SK-N-SH treated with all-trans-retinoic acid at 6 μM for 48 hours (cell line): ENCODE measurements around the gene FAM174C.

Source experiments
- ATAC-seq: fragments of 200-7000 bp; cut with Tn5 transposase; 3 replicates; pipeline ENCODE4 v1.9.1; 2020; ENCODE audit warnings: mild to moderate bottlenecking, moderate library complexity
- ARNTL ChIP-seq: fragments of 450-650 bp; formaldehyde crosslinking; IDR thresholded peaks from 2 replicates; pipeline ENCODE4 v1.5.0; 2020; ENCODE audit warnings: low read depth, mild to moderate bottlenecking, moderate library complexity, borderline replicate concordance
- CREB5 ChIP-seq: fragments of 250-450 bp; sonication (Bioruptor Pico); IDR thresholded peaks from 2 replicates; pipeline ENCODE4 v1.5.1; 2020; ENCODE audit warnings: low read depth, mild to moderate bottlenecking, moderate library complexity
- CSRNP3 ChIP-seq: fragments of 250-450 bp; sonication (Bioruptor Pico); IDR thresholded peaks from 2 replicates; pipeline ENCODE4 v1.5.1; 2021; ENCODE audit warnings: mild to moderate bottlenecking, moderate library complexity
- ESRRG ChIP-seq: fragments of 250-450 bp; sonication (Bioruptor Pico); IDR thresholded peaks from 2 replicates; pipeline ENCODE4 v1.6.1; 2021; ENCODE audit warnings: mild to moderate bottlenecking
- GLIS3 ChIP-seq: fragments of 250-450 bp; sonication (Bioruptor Pico); IDR thresholded peaks from 2 replicates; pipeline ENCODE4 v1.5.0; 2020; ENCODE audit warnings: mild to moderate bottlenecking, moderate library complexity
- ISL1 ChIP-seq: fragments of 250-450 bp; sonication (Bioruptor Pico); IDR thresholded peaks from 2 replicates; pipeline ENCODE4 v2.1.2; 2022; ENCODE audit warnings: mild to moderate bottlenecking, moderate library complexity
- OSR1 ChIP-seq: fragments of 250-450 bp; sonication (Bioruptor Pico); IDR thresholded peaks from 2 replicates; pipeline ENCODE4 v1.8.0; 2022; ENCODE audit warnings: moderate library complexity, mild to moderate bottlenecking, inconsistent platforms
- PATZ1 ChIP-seq: fragments of 250-450 bp; sonication (Bioruptor Pico); IDR thresholded peaks from 2 replicates; pipeline ENCODE4 v1.8.0; 2020; ENCODE audit warnings: mild to moderate bottlenecking, moderate library complexity, borderline replicate concordance
- RARB ChIP-seq: fragments of 250-450 bp; sonication (Bioruptor Pico); IDR thresholded peaks from 2 replicates; pipeline ENCODE4 v1.8.0; 2021; ENCODE audit warnings: mild to moderate bottlenecking, moderate library complexity
- SNAI2 ChIP-seq: fragments of 250-450 bp; sonication (Bioruptor Pico); IDR thresholded peaks from 2 replicates; pipeline ENCODE4 v1.5.0; 2020; ENCODE audit warnings: mild to moderate bottlenecking, moderate library complexity
- TCF4 ChIP-seq: fragments of 250-450 bp; sonication (Bioruptor Pico); IDR thresholded peaks from 2 replicates; pipeline ENCODE4 v1.8.0; 2021; ENCODE audit warnings: mild to moderate bottlenecking, moderate library complexity, borderline replicate concordance
- TOX ChIP-seq: fragments of 250-450 bp; sonication (Bioruptor Pico); IDR thresholded peaks from 2 replicates; pipeline ENCODE4 v1.8.0; 2021; ENCODE audit warnings: mild to moderate bottlenecking, moderate library complexity, borderline replicate concordance
- TSHZ2 ChIP-seq: fragments of 250-450 bp; sonication (Bioruptor Pico); IDR thresholded peaks from 2 replicates; pipeline ENCODE4 v1.5.0; 2020; ENCODE audit warnings: mild to moderate bottlenecking, moderate library complexity
- ZC3H10 ChIP-seq: fragments of 250-450 bp; sonication (Bioruptor Pico); IDR thresholded peaks from 2 replicates; pipeline ENCODE4 v1.5.1; 2021; ENCODE audit warnings: mild to moderate bottlenecking, moderate library complexity
- ZFP3 ChIP-seq: fragments of 250-450 bp; sonication (Bioruptor Pico); IDR thresholded peaks from 2 replicates; pipeline ENCODE4 v1.5.0; 2020; ENCODE audit warnings: mild to moderate bottlenecking, moderate library complexity
- ZFP30 ChIP-seq: fragments of 450-650 bp; formaldehyde crosslinking; IDR thresholded peaks from 2 replicates; pipeline ENCODE4 v1.5.0; 2022; ENCODE audit warnings: mild to moderate bottlenecking, moderate library complexity
- ZNF565 ChIP-seq: fragments of 450-650 bp; formaldehyde crosslinking; conservative IDR thresholded peaks from 2 replicates; pipeline ENCODE4 v1.5.0; 2020; ENCODE audit warnings: low read depth, mild to moderate bottlenecking, moderate library complexity
- ZNF70 ChIP-seq: fragments of 450-650 bp; formaldehyde crosslinking; IDR thresholded peaks from 2 replicates; pipeline ENCODE4 v1.5.0; 2020; ENCODE audit warnings: mild to moderate bottlenecking, moderate library complexity

The FAM174C gene

GRCh38 chr19:1251330-1252220 lies 23.8 kb upstream of the FAM174C start:
- peak; percentile 0; the same call in 1 of the 3 replicates for ATAC-seq
- TF ChIP-seq RARB (CRISPR knock-in tag) (no peak), PATZ1 (CRISPR knock-in tag) (no peak; the same call in 1 of the 2 replicates), CREB5 (CRISPR knock-in tag) (no peak)

GRCh38 chr19:1252221-1252820 lies 23.0 kb upstream of the FAM174C start:
- ATAC-seq: peak; percentile 25
- TF ChIP-seq ZNF70 (CRISPR knock-in tag) (no peak), ZC3H10 (CRISPR knock-in tag) (no peak), TSHZ2 (no peak), ZFP3 (no peak), ARNTL (CRISPR knock-in tag) (no peak), TCF4 (no peak), TOX (CRISPR knock-in tag) (no peak), ESRRG (CRISPR knock-in tag) (no peak), ISL1 (CRISPR knock-in tag) (no peak), OSR1 (CRISPR knock-in tag) (no peak), GLIS3 (CRISPR knock-in tag) (no peak)

GRCh38 chr19:1252821-1253513 lies 22.4 kb upstream of the FAM174C start:
- ATAC-seq: peak; percentile 63
- peak; percentile 84; the same call in 1 of the 2 replicates for TF ChIP-seq PATZ1 (CRISPR knock-in tag)
- no peak for TF ChIP-seq RARB (CRISPR knock-in tag)
- TF ChIP-seq GLIS3 (CRISPR knock-in tag): 0 out of 2 replicates have a peak, but pooled peaks have one; percentile 21

- no peak; the same call in 1 of the 3 replicates for ATAC-seq
- TF ChIP-seq ZFP3 (0 out of 2 replicates have a peak, but pooled peaks have one; percentile 24), OSR1 (CRISPR knock-in tag) (no peak)
- TF ChIP-seq, all 23 proteins: peak for 1
These were observed 21.7 kb upstream of the FAM174C start for GRCh38 chr19:1253514-1254080.

- no peak for ATAC-seq
- TF ChIP-seq ZNF70 (CRISPR knock-in tag) (no peak), TCF4 (no peak), GLIS3 (CRISPR knock-in tag) (no peak), ZFP3 (no peak), ISL1 (CRISPR knock-in tag) (no peak), ARNTL (CRISPR knock-in tag) (no peak), TOX (CRISPR knock-in tag) (no peak), CSRNP3 (CRISPR knock-in tag) (no peak), CREB5 (CRISPR knock-in tag) (no peak), RARB (CRISPR knock-in tag) (no peak), SNAI2 (CRISPR knock-in tag) (no peak), ESRRG (CRISPR knock-in tag) (no peak), ZNF565 (CRISPR knock-in tag) (no peak), ZFP30 (CRISPR knock-in tag) (no peak)
These were observed 21.2 kb upstream of the FAM174C start for GRCh38 chr19:1254081-1254527.
